A549 (cell line): ENCODE results near the gene UBE2L5. TPM values are rescaled to one million over a fixed set of nuclear protein-coding genes. Genes with fewer than 3 reads are reported as not detected.

ENCODE experiments used
- ATAC-seq, 2 experiments: fragments of 200-7000 bp in 1 of 2; fragments of >200 bp in 1 of 2; cut with Nextera tagmentation in 1 of 2; cut with Tn5 transposase in 1 of 2; 3 replicates each; pipeline versions ENCODE4 v1.8.0 to v1.9.1; 2018 to 2020; ENCODE audit warnings: mild to moderate bottlenecking in 1 of 2, moderate library complexity in 1 of 2
- CTCF ChIA-PET: fragments of 300-600 bp; sonication (Branson Sonifier 250); formaldehyde crosslinking; extraction: SDS; loops from one replicate; lab custom pipeline; 2021; ENCODE audit warnings: antibody characterized with exemption, inconsistent platforms; lab: Yijun Ruan, JAX
- POLR2A ChIA-PET: fragments of 350-600 bp; formaldehyde crosslinking; extraction: SDS; loops from one replicate; lab custom pipeline; 2021; ENCODE audit warnings: antibody characterized with exemption, inconsistent platforms; lab: Yijun Ruan, JAX
- DNase-seq, 2 experiments: peaks; one replicate each; pipeline versions ENCODE4 v3.0.0 to v3.0.0-alpha.2; 2011 to 2016; ENCODE audit warnings: low read depth in 1 of 2, low spot score in 1 of 2
- FAIRE-seq: peaks from 2 replicates; lab custom pipeline; 2011; peaks lifted over from hg19 to GRCh38; lab: Jason Lieb, UNC
- H3K27ac ChIP-seq, 2 experiments: fragments of >200 bp; sonication (Bioruptor Twin); formaldehyde crosslinking; 3 replicates each; pipeline ENCODE4 v1.5.1; 2016 to 2017
- H3K4me1 ChIP-seq: fragments of >200 bp; sonication (Bioruptor Twin); formaldehyde crosslinking; 3 replicates; pipeline ENCODE4 v1.6.1; 2016
- H3K4me2 ChIP-seq: fragments of >200 bp; sonication (Bioruptor Twin); formaldehyde crosslinking; 3 replicates; pipeline ENCODE4 v1.6.1; 2016
- H3K4me3 ChIP-seq: fragments of >200 bp; sonication (Bioruptor Twin); formaldehyde crosslinking; 3 replicates; pipeline ENCODE4 v1.5.1; 2016
- H3K9me3 ChIP-seq: fragments of >200 bp; sonication (Bioruptor Twin); formaldehyde crosslinking; 3 replicates; pipeline ENCODE4 v1.6.1; 2016
- CHD2 ChIP-seq: fragments of 150-350 bp; IDR thresholded peaks from 2 replicates; pipeline ENCODE4 v1.6.1; 2014; ENCODE audit warnings: low read length; ENCODE audit not compliant: partially characterized antibody
- CTCF ChIP-seq: fragments of >200 bp; sonication (Bioruptor Twin); formaldehyde crosslinking; IDR thresholded peaks from 3 replicates; pipeline ENCODE4 v1.5.1; 2016
- EP300 ChIP-seq, 2 experiments: fragments of >200 bp; sonication (Bioruptor Twin); formaldehyde crosslinking; IDR thresholded peaks; 2 replicates in 1 of 2; 3 replicates in 1 of 2; pipeline ENCODE4 v1.6.1; 2016 to 2017
- FOSL2 ChIP-seq, 2 experiments: fragments of 450-650 bp in 1 of 2; fragments of >200 bp in 1 of 2; sonication (Bioruptor Twin) in 1 of 2; formaldehyde crosslinking; IDR thresholded peaks; 2 replicates each; pipeline versions ENCODE4 v1.5.0 to v1.6.1; 2016 to 2020; ENCODE audit warnings: mild to moderate bottlenecking in 1 of 2, moderate library complexity in 1 of 2
- FOXS1 ChIP-seq: fragments of 250-450 bp; sonication (Bioruptor Pico); IDR thresholded peaks from 2 replicates; pipeline ENCODE4 v1.5.0; 2020; ENCODE audit warnings: mild to moderate bottlenecking, moderate library complexity
- HOXB13 ChIP-seq: fragments of 250-450 bp; sonication (Bioruptor Pico); IDR thresholded peaks from 2 replicates; pipeline ENCODE4 v1.5.0; 2020; ENCODE audit warnings: low read depth, mild to moderate bottlenecking, moderate library complexity
- HOXB5 ChIP-seq: fragments of 250-450 bp; sonication (Bioruptor Pico); IDR thresholded peaks from 2 replicates; pipeline ENCODE4 v1.5.0; 2020; ENCODE audit warnings: mild to moderate bottlenecking, moderate library complexity
- MYC ChIP-seq: IDR thresholded peaks from 2 replicates; pipeline ENCODE4 v1.6.1; 2012; ENCODE audit warnings: mild to moderate bottlenecking, inconsistent platforms, low read length, improper control_type of control experiment, borderline replicate concordance
- NFE2L2 ChIP-seq: fragments of 150-350 bp; conservative IDR thresholded peaks from 2 replicates; pipeline ENCODE4 v1.6.1; 2014; ENCODE audit warnings: low read length
- NPAS2 ChIP-seq: fragments of 250-450 bp; sonication (Bioruptor Pico); IDR thresholded peaks from 2 replicates; pipeline ENCODE4 v1.8.0; 2022; ENCODE audit warnings: mild to moderate bottlenecking, moderate library complexity, borderline replicate concordance
- NR3C1 ChIP-seq: fragments of >200 bp; sonication (Bioruptor Twin); formaldehyde crosslinking; IDR thresholded peaks from 3 replicates; pipeline ENCODE4 v1.6.1; 2017
- POLR2A ChIP-seq: IDR thresholded peaks from 2 replicates; pipeline ENCODE4 v1.6.1; 2012; ENCODE audit warnings: mild to moderate bottlenecking, low read length
- RAD21 ChIP-seq, 2 experiments: fragments of >200 bp in 1 of 2; sonication (Bioruptor Twin) in 1 of 2; formaldehyde crosslinking in 1 of 2; IDR thresholded peaks in 1 of 2; conservative IDR thresholded peaks in 1 of 2; 2 replicates in 1 of 2; 3 replicates in 1 of 2; pipeline ENCODE4 v1.6.1; 2012 to 2018; ENCODE audit warnings: inconsistent platforms in 1 of 2
- RFX5 ChIP-seq: fragments of 450-650 bp; IDR thresholded peaks from 2 replicates; pipeline ENCODE4 v1.7.1; 2014; ENCODE audit warnings: antibody characterized with exemption, mild to moderate bottlenecking, moderate library complexity
- RNF2 ChIP-seq: fragments of 200-600 bp; sonication (generic); IDR thresholded peaks from 2 replicates; pipeline ENCODE4 v1.6.1; 2016; ENCODE audit warnings: low read depth, mild to moderate bottlenecking, antibody characterized with exemption, moderate library complexity, borderline replicate concordance
- SMC3 ChIP-seq: fragments of >200 bp; sonication (Bioruptor Twin); formaldehyde crosslinking; IDR thresholded peaks from 3 replicates; pipeline ENCODE4 v1.6.1; 2018; ENCODE audit warnings: inconsistent platforms
- TP53 ChIP-seq: fragments of 250-450 bp; sonication (Bioruptor Pico); IDR thresholded peaks from 2 replicates; pipeline ENCODE4 v1.5.0; 2021; ENCODE audit warnings: mild to moderate bottlenecking, moderate library complexity
- USF2 ChIP-seq: fragments of 450-650 bp; IDR thresholded peaks from 2 replicates; pipeline ENCODE4 v1.6.1; 2014; ENCODE audit warnings: antibody characterized with exemption
- WGBS: methylation state at CpG from one replicate; pipeline ENCODE4 v1.1.6; 2017; ENCODE audit errors: missing lambda C conversion rate; 5-methylcytosine and 5-hydroxymethylcytosine counted together
- polyA plus RNA-seq, 4 experiments: library from polyadenylated mRNA; depleted of rRNA in 3 of 4; stranded (reverse); fragments of >200 nt; fragmentation: RNase III in 1 of 4; extraction: RNeasy Plus Mini Kit Qiagen cat#74134 plus additional on column Dnase treatment in 1 of 4; gene quantifications; 2 replicates in 3 of 4; 3 replicates in 1 of 4; pipeline ENCODE4 v1.2.3, GENCODE V29; 2011 to 2017
- TF ChIP-seq, protein P1 (sequence below): IDR thresholded peaks from 2 replicates; pipeline ENCODE4 v1.6.1; 2012
- TF ChIP-seq, protein P2 (sequence below): IDR thresholded peaks from 2 replicates; pipeline ENCODE4 v1.6.1; 2012; ENCODE audit warnings: low read depth, borderline replicate concordance

UBE2L5 gene
- polyA plus RNA-seq, 2 of the 4 experiments (the other 2 are of a cell fraction), result 0.31 TPM; not detected in 1

DNA sequence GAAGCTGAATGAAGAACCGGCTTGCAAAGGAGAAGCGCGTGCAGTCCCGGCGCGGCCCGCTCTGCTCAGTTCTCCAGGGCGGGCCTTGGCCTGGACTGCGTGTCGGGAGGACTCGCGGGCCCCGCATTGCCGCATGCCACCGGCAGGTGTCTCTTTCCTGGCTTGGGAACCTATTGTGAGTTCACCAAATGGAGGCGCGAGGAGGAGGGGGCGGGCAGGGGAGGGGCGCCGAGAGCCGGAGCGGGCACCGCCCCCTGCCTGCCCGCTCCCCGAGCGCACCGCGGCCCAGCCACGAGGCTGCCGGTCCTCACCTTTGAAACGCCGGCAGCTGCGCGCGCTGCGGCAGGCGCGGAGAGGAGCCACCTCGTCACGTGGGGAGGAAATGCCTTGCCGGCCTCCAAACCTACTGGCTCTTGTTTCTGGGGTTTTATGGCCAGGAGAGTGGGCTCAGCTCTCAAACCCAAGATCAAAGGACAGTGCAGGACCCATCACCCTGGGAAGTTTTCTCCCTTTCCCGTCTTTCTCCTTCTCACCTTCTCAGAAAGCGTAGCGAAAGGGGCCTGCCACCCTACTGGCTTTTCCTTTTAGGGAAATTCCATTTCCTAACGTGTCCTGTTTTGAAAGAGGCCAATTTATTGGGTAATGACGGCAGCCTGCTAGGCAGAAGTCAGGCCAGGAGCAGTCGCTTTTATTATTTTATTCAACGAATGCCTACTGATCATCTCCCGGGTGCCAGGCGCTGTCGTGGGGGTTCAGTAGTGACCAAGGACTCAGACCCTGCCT lies 13.8 kb upstream of the UBE2L5 start:
- peak; percentile 69 to 91 for DNase-seq
- FAIRE-seq, result no peak
- 51% methylated on average over 19 of the region's 51 CpGs for WGBS
- Histone ChIP-seq H3K4me2 (peak overlapping the region; percentile 93), H3K4me3 (peak overlapping the region; percentile 33), H3K27ac (peak overlapping the region; percentile 73 to 82), H3K9me3 (no peaks in the 10 kb centered on the region), H3K4me1 (peaks cover 16% of the 10 kb centered on the region; the same call in 2 of the 3 replicates)
- TF ChIP-seq USF2 (peak; percentile 79), RNF2 (no peak), HOXB13 (CRISPR knock-in tag) (no peak), FOSL2 (IDR thresholded peaks at IDR 0.05) (no peak), FOSL2 (CRISPR knock-in tag; IDR thresholded peaks at IDR 0.05) (no peak), MYC (peak; percentile 69; the same call in 1 of the 2 replicates), RFX5 (no peak), POLR2A (peak; percentile 57), RAD21 (conservative IDR thresholded peaks at IDR 0.05 in 1 of 2, IDR thresholded peaks at IDR 0.05 in 1 of 2) (peak; percentile 29 to 70; a peak in 4 of 5 replicates), CTCF (peak; percentile 56), HOXB5 (CRISPR knock-in tag) (no peak), NPAS2 (CRISPR knock-in tag) (no peak), NFE2L2 (no peak), NR3C1 (no peak), TP53 (CRISPR knock-in tag) (no peak), CHD2 (no peak), SMC3 (peak; percentile 82), EP300 (IDR thresholded peaks at IDR 0.05) (no peak)
- TF ChIP-seq, protein P1, sequence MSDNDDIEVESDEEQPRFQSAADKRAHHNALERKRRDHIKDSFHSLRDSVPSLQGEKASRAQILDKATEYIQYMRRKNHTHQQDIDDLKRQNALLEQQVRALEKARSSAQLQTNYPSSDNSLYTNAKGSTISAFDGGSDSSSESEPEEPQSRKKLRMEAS, result peak; percentile 90
- TF ChIP-seq, protein P2, sequence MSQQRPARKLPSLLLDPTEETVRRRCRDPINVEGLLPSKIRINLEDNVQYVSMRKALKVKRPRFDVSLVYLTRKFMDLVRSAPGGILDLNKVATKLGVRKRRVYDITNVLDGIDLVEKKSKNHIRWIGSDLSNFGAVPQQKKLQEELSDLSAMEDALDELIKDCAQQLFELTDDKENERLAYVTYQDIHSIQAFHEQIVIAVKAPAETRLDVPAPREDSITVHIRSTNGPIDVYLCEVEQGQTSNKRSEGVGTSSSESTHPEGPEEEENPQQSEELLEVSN, result peak; percentile 91
- CTCF ChIA-PET, result interaction anchor here (0.6 to 2.9 kb wide), 17 partner anchors 8 to 457 kb away, joined by 3 to 16 read pairs (median 3); no protein-coding TSS in a partner anchor
- peak; percentile 97 to 98 for ATAC-seq
- POLR2A ChIA-PET, result interaction anchor here (0.6 to 3.2 kb wide), 2 partner anchors 14 to 636 kb away, joined by 3 to 13 read pairs; partner anchors contain the start of gene UBE2L5

DNA sequence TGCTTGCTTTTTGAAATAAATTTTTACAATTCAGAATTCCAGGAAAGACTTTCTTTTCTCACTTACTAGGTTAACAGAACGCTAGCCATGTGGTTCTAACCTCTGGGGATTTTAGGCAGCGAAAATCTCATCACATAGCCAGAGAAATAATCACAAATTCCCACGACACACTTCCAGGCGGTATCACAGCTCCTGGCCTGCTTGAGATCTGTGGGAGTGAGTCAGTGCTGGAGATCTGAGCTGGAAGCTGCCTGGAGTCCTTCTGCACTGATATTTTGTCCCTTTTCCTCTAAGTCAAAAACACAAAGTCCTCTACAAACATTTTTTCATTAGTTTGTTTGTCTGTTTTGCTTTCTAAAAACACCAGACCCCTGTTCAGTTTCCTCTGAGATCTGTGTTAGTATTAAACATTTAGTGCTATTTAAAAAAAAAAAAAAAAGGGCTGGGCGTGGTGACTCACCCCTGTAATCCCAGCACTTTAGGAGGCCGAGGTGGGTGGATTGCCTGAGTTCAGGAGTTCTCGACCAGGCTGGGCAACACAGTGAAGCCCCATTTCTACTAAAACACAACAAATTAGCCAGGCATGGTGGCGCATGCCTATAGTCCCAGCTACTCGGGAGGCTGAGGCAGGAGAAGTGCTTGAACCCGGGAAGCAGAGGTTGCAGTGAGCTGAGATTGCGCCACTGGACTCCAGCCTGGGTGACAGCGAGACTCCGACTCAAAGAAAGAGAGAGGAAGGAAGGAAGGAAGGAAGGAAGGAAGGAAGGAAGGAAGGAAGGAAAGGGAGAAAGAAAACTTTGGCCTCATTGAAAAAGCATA lies 12.2 kb upstream of the UBE2L5 start:
- POLR2A ChIA-PET, result no interaction called here
- H3K4me2 ChIP-seq, result 0 out of 3 replicates have a peak overlapping the region, but pooled peaks have one; percentile 8
- H3K4me3 ChIP-seq, result no peak overlapping the region
- CTCF ChIA-PET, result interaction anchor here (0.7 to 2.9 kb wide), 2 partner anchors 9 to 53 kb away, joined by 3 to 16 read pairs; no protein-coding TSS in a partner anchor
- H3K4me1 ChIP-seq, result peaks cover 16% of the 10 kb centered on the region; the same call in 2 of the 3 replicates
- no peak for TF ChIP-seq FOXS1 (CRISPR knock-in tag)
- no peak for TF ChIP-seq FOSL2 (IDR thresholded peaks at IDR 0.05)
- peak; percentile 31 for TF ChIP-seq FOSL2 (CRISPR knock-in tag; IDR thresholded peaks at IDR 0.05)
- peak in 1 of 2 experiments; percentile 16 for DNase-seq
- peak in 1 of 2 experiments; percentile 24; a peak in 2 of 6 replicates for ATAC-seq
- 66% methylated on average over 11 of the region's 13 CpGs for WGBS
- no peak for FAIRE-seq
- no peaks in the 10 kb centered on the region for H3K9me3 ChIP-seq
- peak overlapping the region in 1 of 2 experiments; percentile 49; a peak in 2 of 6 replicates for H3K27ac ChIP-seq
